ENCODE data around the gene SLC5A6. TPM values are rescaled to one million over a fixed set of nuclear protein-coding genes. Genes with fewer than 3 reads are reported as not detected.

Gene SLC5A6
- total and polyA plus RNA-seq, 2 of the 4 experiments (the other 2 are of a cell fraction): 28.8 to 34.2 TPM

DNA sequence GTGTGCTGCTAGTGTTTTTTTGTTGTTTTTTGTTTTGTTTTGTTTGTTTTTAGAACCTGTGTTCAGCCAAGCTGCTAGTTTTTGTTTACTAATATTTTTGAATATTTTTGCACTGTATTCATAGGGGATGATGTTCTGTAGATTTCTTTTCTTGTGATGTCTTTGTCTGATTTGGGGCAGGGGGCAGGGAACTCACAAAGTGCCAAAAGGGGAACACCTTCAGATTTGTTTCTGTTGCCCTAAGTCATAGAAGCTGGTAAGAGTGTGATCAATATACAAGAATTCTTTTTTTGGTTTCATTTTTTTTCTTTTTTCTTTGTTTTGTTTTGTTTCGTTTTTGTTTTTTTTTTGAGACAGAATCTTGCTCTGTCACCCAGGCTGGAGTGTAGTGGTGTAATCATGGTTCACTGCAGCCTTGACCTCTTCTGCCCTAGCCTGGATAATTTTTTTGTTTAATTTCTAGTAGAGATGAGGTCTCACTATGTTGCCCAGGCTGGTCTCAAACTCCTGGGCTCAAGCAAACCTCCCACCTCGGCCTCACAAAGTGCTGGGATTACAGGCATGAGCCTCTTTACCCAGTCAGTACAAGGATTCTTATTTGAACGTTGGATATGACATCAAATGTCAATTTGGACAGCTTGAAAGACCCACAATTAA, 32.6 kb downstream of the SLC5A6 start:
- ATAC-seq (ENCODE audit: low read depth) (no peak), DNase-seq (no peak)
- intact Hi-C loops (cut with micrococcal nuclease): no loop called here
- dilution Hi-C loops (cut with HindIII; ENCODE audit: low sequenced_read_pairs, unreplicated experiment): no loop called here
- H4K5ac ChIP-seq (ENCODE audit: low read depth, low read length): no peak overlapping the region
- no peak overlapping the region for H3K27ac ChIP-seq (ENCODE audit: insufficient read depth, low read length)
- 0 out of 2 replicates have a peak overlapping the region, but pooled peaks have one; percentile 30 for H3K4ac ChIP-seq (ENCODE audit: low read depth, low read length)
- TF ChIP-seq BHLHE40 (IDR thresholded peaks at IDR 0.05; ENCODE audit: low read depth, low read length): no peak
- TF ChIP-seq SMC3 (IDR thresholded peaks at IDR 0.05; ENCODE audit: low read depth, low read length): no peak
- TF ChIP-seq RCOR1 (IDR thresholded peaks at IDR 0.05; ENCODE audit: insufficient replicate concordance, low read length): no peak
- TF ChIP-seq MAFK (IDR thresholded peaks at IDR 0.05; ENCODE audit: low read depth, low read length): no peak
- no peak overlapping the region for H2AFZ ChIP-seq (replicated peaks; ENCODE audit: low read length, poor library complexity)
- H3K36me3 ChIP-seq (ENCODE audit: control insufficient read depth, insufficient read depth, low read length): no peaks in the 10 kb centered on the region
- H4K91ac ChIP-seq (ENCODE audit: insufficient read depth, low read depth, low read length): no peak overlapping the region
- no peaks in the 10 kb centered on the region for H4K20me1 ChIP-seq (ENCODE audit: insufficient read depth, low read length)
- no peak overlapping the region for H3K23ac ChIP-seq (ENCODE audit: low read depth, low read length)
- no peak overlapping the region; the same call in none of the 2 replicates for H2BK120ac ChIP-seq (ENCODE audit: low read depth, low read length)
- WGBS, 2 experiments (ENCODE audit: extremely low coverage in 2 of 2, insufficient read length in 1 of 2): no CpG with 5 or more reads among the region's 3 CpGs
- H3K4me2 ChIP-seq (ENCODE audit: low read depth, low read length): no peak overlapping the region
- POLR2A ChIA-PET (ENCODE audit: unreplicated experiment): no interaction called here
- no peak overlapping the region for H3K14ac ChIP-seq (replicated peaks; ENCODE audit: low read depth, low read length)
- no peak overlapping the region; the same call in 1 of the 2 replicates for H3K18ac ChIP-seq (ENCODE audit: low read depth, low read length)
- BruUV-seq (replicated peaks): no TSS peak
- H2AK5ac ChIP-seq (ENCODE audit: low read depth, low read length): no peak overlapping the region
- no peak overlapping the region for H2BK5ac ChIP-seq (ENCODE audit: low read depth, low read length, poor library complexity, severe bottlenecking)
- peaks cover 7% of the 10 kb centered on the region; the same call in 1 of the 2 replicates for H3K9me1 ChIP-seq (ENCODE audit: insufficient read depth, low read length)
- in situ Hi-C loops (cut with MboI; ENCODE audit: low sequenced_read_pairs): no loop called here
- H3K79me1 ChIP-seq (ENCODE audit: low read depth in 1 of 2, low read length in 2 of 2): no peaks in the 10 kb centered on the region
- H3K9me3 ChIP-seq (ENCODE audit: control insufficient read depth, insufficient read depth, low read length): peaks cover 2% of the 10 kb centered on the region; the same call in 1 of the 2 replicates
- peaks cover 9% of the 10 kb centered on the region for H3K4me1 ChIP-seq (ENCODE audit: control insufficient read depth, insufficient read depth, low read length)
- H3K56ac ChIP-seq (ENCODE audit: extremely low read depth, insufficient read depth, low read length): no peak overlapping the region
- H2AK9ac ChIP-seq (replicated peaks; ENCODE audit: low read depth, low read length, poor library complexity): no peak overlapping the region
- no peak overlapping the region for H3K4me3 ChIP-seq (ENCODE audit: insufficient read depth, low read depth, low read length)
- CTCF ChIA-PET: interaction anchor here (1.0 to 1.1 kb wide), 2 partner anchors 10 to 128 kb away, joined by 3 read pairs; partner anchors contain the start of gene AGBL5
- no peak overlapping the region; the same call in 2 of the 3 replicates for H2BK15ac ChIP-seq (ENCODE audit: low read depth, low read length)
- no peak overlapping the region for H3K9ac ChIP-seq (ENCODE audit: low read depth, low read length)
- H2BK20ac ChIP-seq (ENCODE audit: low read depth, low read length): peak overlapping the region; percentile 59; the same call in 1 of the 2 replicates
- peaks cover 21% of the 10 kb centered on the region for H3K27me3 ChIP-seq (ENCODE audit: control insufficient read depth, insufficient read depth, low read length)
- 0 out of 4 replicates have a peak overlapping the region, but pooled peaks of 1 of the 2 experiments have one; percentile 14 for H4K8ac ChIP-seq (ENCODE audit: low read depth in 2 of 2, low read length in 2 of 2)

All from IMR-90 (cell line).